SH-SY5Y (cell line): Measurements from ENCODE around the gene SLC6A2.

Experiments
- GATA2 ChIP-seq: IDR thresholded peaks from 2 replicates; pipeline ENCODE4 v1.6.1; 2011; ENCODE audit warnings: mild to moderate bottlenecking, low read depth, low read length
- GATA3 ChIP-seq: IDR thresholded peaks from 2 replicates; pipeline ENCODE4 v1.6.1; 2011; ENCODE audit warnings: low read depth, mild to moderate bottlenecking, low read length, moderate library complexity

GRCh38 chr16:55725055-55725777, 69.4 kb downstream of the SLC6A2 start:
- TF ChIP-seq GATA2 (no peak), GATA3 (no peak)
